NCI-H146 treated with DMSO at 0.1 percent for 48 hours (cell line): Measurements from ENCODE around the gene MBD3L5.
"Not testable (repeated sequence)": the region's sequence is repeated elsewhere in the genome, so short reads cannot be mapped to it uniquely, and the experiment has no call there.

ENCODE experiments used
- DNase-seq: peaks from one replicate; lab custom pipeline; 2025; ENCODE audit not compliant: unreplicated experiment; lab: John Stamatoyannopoulos, UW

Gene MBD3L5

GRCh38 chr19:7030278-7030677, at the start of gene MBD3L5:
TSS of gene MBD3L5 (plus strand) at chr19:7030578. CDS start at chr19:7030612, 34 bp downstream.
- DNase-seq = not testable (repeated sequence)

- no peak for DNase-seq
These were observed 46.9 kb upstream of the MBD3L5 start for GRCh38 chr19:6983448-6983847.

DNA sequence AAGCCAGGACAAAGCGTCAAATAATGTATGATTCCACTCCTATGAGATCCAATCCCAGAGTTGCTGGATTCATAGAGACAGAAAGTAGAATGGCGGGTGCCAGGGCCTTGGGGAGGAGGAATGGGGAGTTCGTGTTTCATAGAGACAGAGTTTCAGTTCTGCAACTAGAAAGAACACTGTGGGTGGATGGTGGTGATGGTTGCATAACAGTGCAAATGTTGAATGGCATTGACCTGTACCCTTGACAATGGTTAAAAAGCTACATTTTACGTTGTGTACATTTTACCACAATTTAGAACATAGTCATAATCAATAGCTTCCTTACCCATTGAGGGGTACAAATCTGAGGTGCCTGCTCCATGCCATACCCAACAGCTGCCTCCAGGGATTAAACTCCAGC, 42.5 kb upstream of the MBD3L5 start:
- no peak for DNase-seq

DNA sequence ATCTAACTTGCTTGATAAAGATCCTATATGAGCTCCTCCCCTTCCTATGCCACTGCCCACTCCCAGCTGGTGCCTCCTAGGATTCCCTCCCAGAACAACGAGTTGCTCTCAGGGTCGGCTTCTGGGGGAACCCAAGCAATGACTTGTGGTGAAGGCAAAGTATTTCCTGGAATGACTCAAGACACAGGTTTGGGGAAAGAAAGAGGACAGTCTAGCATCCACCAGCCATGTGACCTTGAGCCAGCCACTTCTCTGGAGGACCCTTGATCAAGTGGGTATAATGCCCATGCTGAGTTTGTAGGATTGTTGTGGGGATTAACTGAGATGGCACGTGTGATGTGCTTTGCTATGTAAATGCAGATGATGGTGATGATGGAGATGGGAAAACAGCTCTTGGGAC, 42.1 kb upstream of the MBD3L5 start:
- DNase-seq = no peak

- DNase-seq = no peak
These were observed 35.3 kb upstream of the MBD3L5 start for GRCh38 chr19:6995054-6995453.

GRCh38 chr19:6996810-6997209, 33.6 kb upstream of the MBD3L5 start:
- DNase-seq = no peak

DNA sequence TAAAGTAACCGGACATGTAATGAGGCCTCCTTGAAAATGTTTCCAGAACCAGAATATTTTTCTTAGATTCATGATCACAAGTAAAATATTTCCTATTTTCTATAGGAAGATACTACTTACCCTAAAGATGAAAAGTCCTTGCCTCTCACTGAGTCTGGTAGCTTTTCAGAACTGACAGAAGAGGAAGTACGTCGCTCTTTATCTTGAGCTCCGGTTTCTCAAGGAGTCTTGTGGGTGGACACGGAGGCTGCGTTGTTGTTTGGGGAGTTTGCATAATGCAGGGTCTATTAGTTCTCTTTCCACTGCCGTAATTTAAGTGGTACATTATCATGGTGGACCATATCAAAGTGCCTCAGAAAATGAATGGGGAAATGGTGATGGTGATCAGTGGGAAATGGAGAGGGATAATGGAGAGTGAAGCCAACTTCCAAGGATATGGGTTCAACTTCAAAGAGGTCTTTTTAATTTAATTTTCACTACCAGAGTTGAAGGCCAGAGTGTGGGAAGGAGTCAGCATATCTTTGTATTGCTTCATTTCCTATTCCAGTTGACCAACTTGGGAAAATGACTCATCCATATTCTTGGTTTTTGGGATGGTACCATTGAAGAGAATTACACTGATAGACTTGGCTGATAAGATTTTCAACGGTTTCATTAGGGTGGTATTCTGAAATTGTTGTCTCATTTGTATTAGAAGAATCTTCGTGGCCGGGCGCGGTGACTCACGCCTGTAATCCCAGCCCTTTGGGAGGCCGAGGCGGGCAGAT, 32.5 kb upstream of the MBD3L5 start:
- DNase-seq = no peak

DNA sequence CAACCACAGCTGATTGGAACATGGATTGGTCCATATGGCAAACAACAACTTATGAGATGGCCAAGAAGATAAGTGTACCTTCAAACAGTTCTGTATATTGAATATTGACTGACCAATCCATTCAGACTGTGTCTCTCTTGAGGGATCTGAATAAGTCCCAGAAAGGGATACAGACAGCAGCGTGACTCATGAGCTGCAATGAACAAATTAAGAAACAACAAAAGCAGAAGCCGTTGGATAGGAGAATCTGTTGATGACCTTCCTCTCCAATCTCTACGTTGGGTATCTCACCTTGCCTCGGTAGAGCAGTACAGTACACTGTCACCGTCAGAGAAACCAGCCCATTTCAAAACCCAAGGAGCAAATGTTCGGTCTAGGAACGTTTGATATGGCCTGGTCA, 30.4 kb upstream of the MBD3L5 start:
- DNase-seq = no peak

GRCh38 chr19:7000333-7000732, 30.0 kb upstream of the MBD3L5 start:
- DNase-seq = no peak

DNA sequence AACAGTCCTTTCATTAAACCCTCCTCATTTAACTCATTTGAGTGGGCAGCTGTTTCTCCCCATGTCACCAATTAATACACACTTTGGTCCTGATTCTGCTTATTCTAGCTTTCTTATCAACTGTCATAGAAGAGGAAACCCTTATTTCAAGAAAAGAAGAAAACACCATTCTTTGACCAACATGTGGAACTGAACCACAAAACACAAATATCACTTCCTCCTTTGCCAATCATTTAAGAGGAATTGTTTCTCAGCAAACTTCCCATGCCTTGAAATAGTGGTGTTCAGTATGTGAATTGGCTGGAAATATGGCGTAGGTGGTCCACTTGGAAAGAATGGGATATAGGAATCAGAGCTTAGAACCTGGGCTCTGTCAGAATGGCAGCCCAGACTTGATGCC, 29.6 kb upstream of the MBD3L5 start:
- DNase-seq = no peak

- no peak for DNase-seq
These were observed 26.0 kb upstream of the MBD3L5 start for GRCh38 chr19:7004313-7004931.

GRCh38 chr19:7006135-7006704, 24.2 kb upstream of the MBD3L5 start:
- DNase-seq = no peak

DNA sequence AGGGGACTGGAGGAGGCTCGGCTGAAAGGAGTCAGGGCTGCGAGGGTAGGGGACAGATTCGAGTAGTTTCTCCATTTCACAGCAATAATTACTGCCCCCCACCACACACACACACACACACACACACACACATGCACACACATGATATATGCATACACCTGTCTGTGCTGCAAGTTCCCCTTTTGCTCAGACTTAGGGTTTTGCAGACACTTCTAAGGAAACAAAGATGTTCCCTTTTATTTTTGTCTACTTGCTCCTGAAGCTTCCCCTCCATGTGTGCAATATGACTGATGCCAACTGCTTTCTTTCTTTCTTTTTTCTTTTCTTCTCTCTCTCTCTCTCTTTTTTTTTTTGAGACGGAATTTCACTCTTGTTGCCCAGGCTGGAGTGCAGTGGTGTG, 22.5 kb upstream of the MBD3L5 start:
- no peak for DNase-seq

DNA sequence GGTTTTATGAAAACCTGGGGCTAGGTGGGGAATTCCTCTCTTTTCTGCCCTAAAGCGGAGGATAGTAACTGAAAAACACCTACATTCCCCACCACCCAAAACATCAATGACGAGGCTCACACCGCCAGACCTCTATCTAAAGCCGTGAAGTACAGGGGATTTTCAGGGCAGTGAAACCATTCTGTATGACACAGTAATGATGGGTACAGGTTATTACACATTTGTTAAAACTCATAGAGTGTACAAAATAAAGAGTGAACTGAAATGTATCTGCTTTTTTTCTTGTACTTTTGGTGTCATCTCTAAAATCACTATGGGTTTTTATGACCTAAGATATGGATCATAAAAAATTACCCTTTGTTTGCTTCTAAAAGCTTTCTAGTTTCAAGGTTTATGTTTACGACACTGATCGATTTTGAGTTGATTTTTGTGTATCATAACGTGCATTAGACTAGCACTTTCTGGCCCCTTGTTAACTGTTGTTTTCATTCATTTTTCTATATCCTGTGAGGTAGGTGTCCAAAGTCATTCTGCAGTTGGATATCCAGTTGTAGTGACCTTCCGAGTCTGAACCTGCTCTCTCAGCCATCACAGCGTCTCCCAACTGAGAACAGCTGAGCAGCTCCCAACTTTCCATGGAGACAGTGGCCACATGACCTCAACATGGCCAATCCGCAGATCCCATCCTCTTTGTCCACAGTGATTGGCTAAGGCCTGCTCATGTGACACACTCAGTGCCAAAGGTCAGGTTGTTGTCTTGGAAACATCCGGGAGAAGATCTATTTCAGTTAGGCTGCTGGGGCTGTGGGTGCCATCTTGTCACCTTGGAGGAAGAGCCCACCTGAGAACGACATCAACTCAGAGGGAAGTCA, 19.4 kb upstream of the MBD3L5 start:
- DNase-seq = no peak

- no peak for DNase-seq
These were observed 16.7 kb upstream of the MBD3L5 start for GRCh38 chr19:7013678-7014077.

DNA sequence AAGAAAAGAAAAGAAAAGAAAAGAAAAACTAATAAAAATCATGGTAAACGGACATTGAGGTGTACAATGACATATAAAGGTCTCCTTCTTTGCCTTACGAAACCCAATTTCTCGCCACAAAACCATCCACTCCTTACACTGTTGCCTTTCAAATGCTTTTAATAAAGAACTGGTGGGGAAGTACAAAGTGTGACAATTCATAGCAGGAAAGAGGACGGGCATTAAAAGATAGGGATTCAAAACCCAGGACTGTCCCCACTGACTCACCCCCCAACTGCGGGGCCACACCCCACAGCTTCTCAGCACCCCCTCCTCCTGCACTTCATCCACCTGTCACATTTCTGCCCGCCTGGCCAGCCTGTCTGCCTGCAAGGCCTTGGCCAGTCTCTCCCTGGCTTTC, 11.6 kb upstream of the MBD3L5 start:
- no peak for DNase-seq

DNA sequence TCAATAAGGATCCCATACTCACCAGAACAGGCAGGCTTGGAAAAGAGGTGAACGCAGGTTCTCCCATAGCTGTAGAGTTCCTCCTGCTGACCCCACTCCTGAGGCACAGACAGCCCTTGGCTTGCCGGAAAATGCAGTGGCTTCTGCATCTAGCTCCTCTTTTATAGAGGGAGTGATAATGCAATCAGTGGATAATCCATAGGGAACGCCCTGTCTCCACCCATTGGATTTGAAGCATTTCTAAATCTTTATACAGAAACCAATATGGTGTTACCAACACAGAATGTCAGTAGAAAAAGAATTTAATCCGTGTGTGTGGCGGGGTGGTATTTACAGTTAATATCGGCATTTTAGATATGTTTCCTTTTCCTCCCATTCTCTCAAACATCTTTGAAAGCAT, 9.0 kb upstream of the MBD3L5 start, which contains the start of gene MBD3L2B:
Gene MBD3L2B (minus strand): TSS at position 101 of the 400 bp plus-strand sequence. CDS start 34 bp downstream, at position 67.
- DNase-seq = not testable (repeated sequence)

DNA sequence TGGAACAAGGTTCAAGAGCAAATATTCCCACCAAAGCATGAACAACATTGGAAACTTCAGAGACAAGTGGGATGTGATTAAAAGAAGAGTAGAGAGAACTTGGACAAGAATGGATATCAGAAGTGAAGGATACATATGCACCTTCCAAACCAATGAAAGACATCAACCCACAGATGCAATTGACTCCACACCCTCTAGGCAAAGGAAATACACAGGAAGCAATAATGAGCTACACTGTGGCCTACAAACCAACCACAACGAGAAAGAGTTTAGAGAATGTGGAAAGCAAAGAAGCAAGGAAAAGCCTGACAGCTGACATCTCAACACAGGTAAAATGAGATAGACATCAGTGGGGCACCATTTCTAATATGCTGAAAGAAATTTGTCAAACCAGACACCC, 1.6 kb upstream of the MBD3L5 start:
- not testable (repeated sequence) for DNase-seq

DNA sequence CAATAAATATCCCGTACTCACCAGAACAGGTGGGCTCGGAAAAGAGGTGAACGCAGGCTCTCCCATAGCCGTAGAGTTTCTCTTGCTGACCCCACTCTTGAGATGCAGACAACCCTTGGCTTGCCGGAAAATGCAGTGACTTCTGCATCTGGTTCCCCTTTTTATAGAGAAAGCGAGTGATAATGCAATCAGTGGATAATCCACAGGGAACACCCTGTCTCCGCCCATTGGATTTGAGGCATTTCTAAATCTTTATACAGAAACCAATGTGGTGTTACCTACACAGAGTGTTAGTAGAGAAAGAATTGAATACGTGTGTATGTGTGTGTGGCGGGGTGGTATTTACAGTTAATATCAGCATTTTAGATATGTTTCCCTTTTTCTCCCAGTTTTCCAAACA, 9.7 kb downstream of the MBD3L5 start, which contains the start of gene MBD3L4:
Gene MBD3L4 (minus strand): TSS at position 101 of the 400 bp plus-strand sequence. CDS start 35 bp downstream, at position 66.
- DNase-seq = not testable (repeated sequence)

DNA sequence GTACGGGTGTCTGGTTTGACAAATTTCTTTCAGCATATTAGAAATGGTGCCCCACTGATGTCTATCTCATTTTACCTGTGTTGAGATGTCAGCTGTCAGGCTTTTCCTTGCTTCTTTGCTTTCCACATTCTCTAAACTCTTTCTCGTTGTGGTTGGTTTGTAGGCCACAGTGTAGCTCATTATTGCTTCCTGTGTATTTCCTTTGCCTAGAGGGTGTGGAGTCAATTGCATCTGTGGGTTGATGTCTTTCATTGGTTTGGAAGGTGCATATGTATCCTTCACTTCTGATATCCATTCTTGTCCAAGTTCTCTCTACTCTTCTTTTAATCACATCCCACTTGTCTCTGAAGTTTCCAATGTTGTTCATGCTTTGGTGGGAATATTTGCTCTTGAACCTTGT, 11.2 kb downstream of the MBD3L5 start:
- not testable (repeated sequence) for DNase-seq

DNA sequence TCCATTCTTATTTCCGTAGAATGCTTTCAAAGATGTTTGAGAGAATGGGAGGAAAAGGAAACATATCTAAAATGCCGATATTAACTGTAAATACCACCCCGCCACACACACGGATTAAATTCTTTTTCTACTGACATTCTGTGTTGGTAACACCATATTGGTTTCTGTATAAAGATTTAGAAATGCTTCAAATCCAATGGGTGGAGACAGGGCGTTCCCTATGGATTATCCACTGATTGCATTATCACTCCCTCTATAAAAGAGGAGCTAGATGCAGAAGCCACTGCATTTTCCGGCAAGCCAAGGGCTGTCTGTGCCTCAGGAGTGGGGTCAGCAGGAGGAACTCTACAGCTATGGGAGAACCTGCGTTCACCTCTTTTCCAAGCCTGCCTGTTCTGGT, 18.6 kb downstream of the MBD3L5 start, which contains the start of gene MBD3L2:
Gene MBD3L2 (plus strand): TSS at position 301 of the 400 bp plus-strand sequence. CDS start 53 bp downstream, at position 354.
- DNase-seq = not testable (repeated sequence)
